K562 (cell line): ENCODE measurements around the gene RBM20. TPM values are rescaled to one million over a fixed set of nuclear protein-coding genes. Genes with fewer than 3 reads are reported as not detected.
A peak's percentile ranks its signal among the peaks of the same experiment; 100 is the strongest.

ENCODE experiments used
- ATAC-seq: fragments of 200-7000 bp; cut with Tn5 transposase; 3 replicates; pipeline ENCODE4 v1.9.1; 2020; ENCODE audit warnings: moderate library complexity
- BruUV-seq: library from RNA; stranded (reverse); fragments of 400-500 nt; replicated peaks from 2 replicates; lab custom pipeline; 2021; lab: Mats Ljungman, UMichigan
- CTCF ChIA-PET: fragments of 300-600 bp; formaldehyde crosslinking; extraction: SDS; loops from one replicate; lab custom pipeline; 2021; ENCODE audit warnings: low intra/inter-chr PET ratio; lab: Yijun Ruan, JAX
- POLR2A ChIA-PET: fragments of 300-600, 350-650 bp; sonication (Branson Sonifier 250); formaldehyde crosslinking; extraction: SDS; loops from one replicate; lab custom pipeline; 2021; ENCODE audit warnings: antibody characterized with exemption, inconsistent platforms; lab: Yijun Ruan, JAX
- DNase-seq, 4 experiments: peaks; one replicate each; pipeline versions ENCODE4 v3.0.0 to v3.0.0-alpha.2; 2011 to 2018; ENCODE audit warnings: low spot score in 3 of 4, mixed read lengths in 3 of 4; ENCODE audit errors: extremely low read depth in 1 of 4
- FAIRE-seq: peaks from 2 replicates; lab custom pipeline; 2011; peaks lifted over from hg19 to GRCh38; lab: Jason Lieb, UNC
- H2AFZ ChIP-seq: 2 replicates; pipeline ENCODE4 v1.6.0; 2011; ENCODE audit warnings: low read depth, low read length, control low read depth, inconsistent platforms
- H3K27ac ChIP-seq: fragments of 200-600 bp; 3 replicates; pipeline ENCODE4 v1.8.0; 2011; ENCODE audit warnings: low read depth, mild to moderate bottlenecking, control low read depth, inconsistent platforms, low read length, moderate library complexity, mixed read lengths; ENCODE audit errors: extremely low read depth
- H3K27me3 ChIP-seq, 2 experiments: fragments of 300-600 bp in 1 of 2; 2 replicates in 1 of 2; 3 replicates in 1 of 2; pipeline versions ENCODE4 v1.6.0 to v1.8.0; 2011; ENCODE audit warnings: inconsistent platforms in 2 of 2, low read length in 2 of 2, mild to moderate bottlenecking in 1 of 2, mixed read lengths in 1 of 2, moderate library complexity in 1 of 2; ENCODE audit not compliant: control insufficient read depth in 2 of 2, insufficient read depth in 2 of 2
- H3K36me3 ChIP-seq: fragments of 300-600 bp; 3 replicates; pipeline ENCODE4 v1.8.0; 2011; ENCODE audit warnings: mild to moderate bottlenecking, low read length, inconsistent platforms; ENCODE audit not compliant: control insufficient read depth, insufficient read depth
- H3K4me1 ChIP-seq, 2 experiments: fragments of 200-600 bp in 1 of 2; replicated peaks in 1 of 2; 2 replicates in 1 of 2; 3 replicates in 1 of 2; pipeline versions ENCODE4 v1.5.1 to v1.8.0; 2011; ENCODE audit warnings: inconsistent platforms in 2 of 2, low read length in 2 of 2, mild to moderate bottlenecking in 1 of 2, mixed read lengths in 1 of 2, moderate library complexity in 1 of 2; ENCODE audit not compliant: control insufficient read depth in 2 of 2, insufficient read depth in 2 of 2
- H3K4me2 ChIP-seq: 2 replicates; pipeline ENCODE4 v1.6.1; 2011; ENCODE audit warnings: low read length, control low read depth, inconsistent platforms, mixed read lengths; ENCODE audit not compliant: insufficient read depth
- H3K4me3 ChIP-seq: fragments of 200-600 bp; sonication (generic), shearing (Covaris generic); 2 replicates; pipeline ENCODE4 v1.5.1; 2016; ENCODE audit warnings: control low read depth, inconsistent platforms
- H3K79me2 ChIP-seq: fragments of 200-600 bp; 3 replicates; pipeline ENCODE4 v1.8.0; 2011; ENCODE audit warnings: low read length, inconsistent platforms; ENCODE audit not compliant: control insufficient read depth, insufficient read depth
- H3K9ac ChIP-seq, 2 experiments: 2 replicates each; pipeline versions ENCODE4 v1.6.0 to v1.6.1; 2011; ENCODE audit warnings: low read depth in 2 of 2, low read length in 2 of 2, control low read depth in 1 of 2, inconsistent platforms in 1 of 2, mild to moderate bottlenecking in 1 of 2, mixed read lengths in 1 of 2; ENCODE audit not compliant: insufficient read depth in 1 of 2
- H3K9me1 ChIP-seq: one replicate; pipeline ENCODE4 v1.6.0; 2011; ENCODE audit warnings: inconsistent platforms, mild to moderate bottlenecking, low read length, moderate library complexity; ENCODE audit not compliant: control insufficient read depth, insufficient read depth
- H3K9me3 ChIP-seq: replicated peaks from 2 replicates; pipeline ENCODE4 v1.5.1; 2011; ENCODE audit warnings: low read depth, low read length, inconsistent platforms; ENCODE audit not compliant: control insufficient read depth, insufficient read depth
- H4K20me1 ChIP-seq: replicated peaks from 2 replicates; pipeline ENCODE4 v1.6.1; 2011; ENCODE audit warnings: low read length, inconsistent platforms, mixed read lengths; ENCODE audit not compliant: control insufficient read depth, insufficient read depth
- ADNP ChIP-seq: fragments of 200-800 bp; sonication (Bioruptor generic); IDR thresholded peaks from 2 replicates; pipeline ENCODE4 v1.6.1; 2016; ENCODE audit warnings: missing genetic modification characterization, missing compliant biosample characterization
- ERF ChIP-seq: fragments of 450-650 bp; formaldehyde crosslinking; IDR thresholded peaks from 2 replicates; pipeline ENCODE4 v1.4.0; 2020; ENCODE audit warnings: mild to moderate bottlenecking, mixed read lengths
- FUS ChIP-seq: fragments of 200-400 bp; formaldehyde crosslinking; optimal IDR thresholded peaks from 2 replicates; pipeline ENCODE3; 2017; ENCODE audit warnings: low read depth, low read length
- L3MBTL2 ChIP-seq: fragments of 450-650 bp; IDR thresholded peaks from 2 replicates; pipeline ENCODE4 v1.6.1; 2016; ENCODE audit warnings: mild to moderate bottlenecking, moderate library complexity
- MCM3 ChIP-seq: fragments of 450-650 bp; IDR thresholded peaks from 2 replicates; pipeline ENCODE4 v1.6.1; 2016
- MEIS2 ChIP-seq: fragments of 450-650 bp; IDR thresholded peaks from 2 replicates; pipeline ENCODE4 v1.6.1; 2014; ENCODE audit warnings: mild to moderate bottlenecking; ENCODE audit not compliant: partially characterized antibody
- ZNF24 ChIP-seq: fragments of 450-650 bp; IDR thresholded peaks from 2 replicates; pipeline ENCODE4 v1.6.1; 2016
- WGBS: fragments of 100-300 bp; shearing (Covaris generic); methylation state at CpG from one replicate; pipeline ENCODE4 v1.1.6; 2016; ENCODE audit warnings: low coverage, mixed read lengths; ENCODE audit not compliant: insufficient coverage; ENCODE audit errors: missing lambda C conversion rate; 5-methylcytosine and 5-hydroxymethylcytosine counted together
- in situ Hi-C: fragments of 300-500 bp; cut with MboI; formaldehyde crosslinking; loops from 4 replicates; pipeline ENCODE4 v1.15.0; 2018; ENCODE audit warnings: inconsistent platforms, mixed read lengths
- intact Hi-C: fragments of 100-400 bp; cut with micrococcal nuclease; formaldehyde crosslinking; loops from 2 replicates; pipeline ENCODE4 v1.14.2; 2022
- polyA plus RNA-seq, 8 experiments: library from polyadenylated mRNA; depleted of rRNA in 4 of 8; stranded (reverse) in 5 of 8; unstranded in 3 of 8; fragments of >200 nt; fragmentation: Nextera tagmentation in 2 of 8; fragmentation: Illumina TruSeq in 1 of 8; extraction: Ambion mirVana in 2 of 8; extraction: Trizol in 1 of 8; gene quantifications; 2 replicates each; pipeline versions ENCODE4 v1.2.1 to v1.2.3, GENCODE V29; 2011 to 2014; ENCODE audit warnings: inconsistent platforms in 1 of 8, missing spikeins in 1 of 8
- total RNA-seq, 7 experiments: library from RNA; depleted of rRNA in 6 of 7; stranded (reverse); fragments of >200 nt in 6 of 7; fragmentation: Illumina TruSeq in 2 of 7; extraction: Trizol in 2 of 7; gene quantifications; 2 replicates each; pipeline versions ENCODE4 v1.2.1 to v1.2.3, GENCODE V29; 2011 to 2021; ENCODE audit warnings: low replicate concordance in 1 of 7
- TF ChIP-seq, protein P1 (sequence below): fragments of 450-650 bp; formaldehyde crosslinking; IDR thresholded peaks from 2 replicates; pipeline ENCODE4 v1.4.0; 2020; ENCODE audit warnings: mild to moderate bottlenecking, mixed read lengths
- TF ChIP-seq, protein P2 (sequence below): fragments of 450-650 bp; IDR thresholded peaks from one replicate; pipeline ENCODE4 v1.6.1; 2018; ENCODE audit warnings: mild to moderate bottlenecking, moderate library complexity; ENCODE audit not compliant: partially characterized antibody
- TF ChIP-seq, protein P3 (sequence below): fragments of 450-650 bp; formaldehyde crosslinking; IDR thresholded peaks from 2 replicates; pipeline ENCODE4 v1.4.0; 2022; ENCODE audit warnings: missing genetic modification characterization
- TF ChIP-seq, protein P4 (sequence below): fragments of 450-650 bp; IDR thresholded peaks from 2 replicates; pipeline ENCODE4 v1.6.1; 2016; ENCODE audit warnings: mild to moderate bottlenecking
- TF ChIP-seq, protein P5 (sequence below): fragments of 450-650 bp; formaldehyde crosslinking; IDR thresholded peaks from 2 replicates; pipeline ENCODE4 v1.4.0; 2020; ENCODE audit warnings: mild to moderate bottlenecking, moderate library complexity

Gene RBM20
- total and polyA plus RNA-seq, 9 of the 15 experiments (the other 6 are each of a cell fraction or from before 2014, with no cell fraction given): 0.63 to 5.7 (median 3.2) TPM

DNA sequence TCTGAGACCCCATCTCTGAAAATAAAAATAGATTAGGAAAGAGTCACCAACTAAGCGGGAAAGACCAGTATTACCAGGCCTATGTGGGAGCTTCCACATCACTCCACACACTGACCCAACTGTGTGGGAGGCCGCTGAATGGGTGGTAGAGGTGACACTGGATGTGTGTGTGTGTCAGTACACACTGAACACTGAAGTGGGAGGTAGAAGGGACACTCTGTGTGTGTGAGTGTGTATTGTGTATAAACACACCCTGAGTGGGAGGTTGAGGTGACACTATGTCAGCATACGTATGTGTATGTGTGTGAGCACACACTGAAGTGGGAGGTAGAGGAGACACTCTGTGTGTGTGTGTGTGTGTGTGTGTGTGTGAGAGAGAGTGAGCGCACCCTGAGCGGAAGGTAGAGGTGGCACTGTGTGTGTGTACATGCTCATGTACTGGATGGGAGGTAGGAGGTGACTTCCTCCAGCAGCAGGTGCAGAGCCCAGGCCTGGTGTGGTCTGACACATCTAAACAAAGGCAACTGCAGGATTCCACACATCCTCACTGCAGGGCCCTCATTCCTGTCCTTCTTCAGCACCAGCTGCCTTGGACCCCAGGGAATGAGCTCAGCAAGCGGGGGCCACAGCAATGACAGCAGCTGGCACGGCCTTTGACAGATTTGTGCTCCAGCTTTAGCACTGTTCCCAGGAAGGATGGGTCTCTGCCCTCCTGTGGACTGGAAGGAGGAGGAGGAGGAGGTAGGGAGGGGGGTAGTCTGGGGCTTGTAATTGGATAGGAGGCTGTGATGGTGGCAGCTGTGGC lies 26.5 kb upstream of the RBM20 start (continued):
- TF ChIP-seq, protein P1, sequence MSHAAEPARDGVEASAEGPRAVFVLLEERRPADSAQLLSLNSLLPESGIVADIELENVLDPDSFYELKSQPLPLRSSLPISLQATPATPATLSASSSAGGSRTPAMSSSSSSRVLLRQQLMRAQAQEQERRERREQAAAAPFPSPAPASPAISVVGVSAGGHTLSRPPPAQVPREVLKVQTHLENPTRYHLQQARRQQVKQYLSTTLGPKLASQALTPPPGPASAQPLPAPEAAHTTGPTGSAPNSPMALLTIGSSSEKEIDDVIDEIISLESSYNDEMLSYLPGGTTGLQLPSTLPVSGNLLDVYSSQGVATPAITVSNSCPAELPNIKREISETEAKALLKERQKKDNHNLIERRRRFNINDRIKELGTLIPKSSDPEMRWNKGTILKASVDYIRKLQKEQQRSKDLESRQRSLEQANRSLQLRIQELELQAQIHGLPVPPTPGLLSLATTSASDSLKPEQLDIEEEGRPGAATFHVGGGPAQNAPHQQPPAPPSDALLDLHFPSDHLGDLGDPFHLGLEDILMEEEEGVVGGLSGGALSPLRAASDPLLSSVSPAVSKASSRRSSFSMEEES (CRISPR knock-in tag): no peak
- TF ChIP-seq ADNP (tag): no peak

DNA sequence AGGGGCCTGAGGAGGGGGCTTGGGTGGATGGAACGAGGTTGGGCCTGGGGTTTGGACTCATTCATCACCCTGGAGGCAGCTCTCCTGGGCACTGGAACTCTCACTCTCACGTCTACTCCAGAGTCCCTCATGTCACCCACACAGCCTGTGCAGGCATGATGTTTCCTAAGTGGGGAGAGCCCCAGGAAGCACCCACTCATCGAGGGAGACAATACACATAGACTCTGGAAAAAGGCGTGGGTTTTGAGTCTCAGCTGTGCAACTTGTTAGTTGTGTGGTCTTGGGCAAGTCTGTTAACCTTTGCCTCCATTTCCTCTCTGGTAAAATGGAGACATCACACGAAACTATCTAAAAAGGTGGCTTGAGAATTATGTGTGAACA lies 25.9 kb upstream of the RBM20 start:
- no peaks in the 10 kb centered on the region for H3K36me3 ChIP-seq
- peak overlapping the region in 1 of 2 experiments; percentile 45; a peak in 1 of 4 replicates for H3K9ac ChIP-seq
- no peaks in the 10 kb centered on the region for H3K9me3 ChIP-seq
- FAIRE-seq (no peak), DNase-seq (no peak), ATAC-seq (no peak)
- H3K79me2 ChIP-seq: no peaks in the 10 kb centered on the region
- ChIA-PET POLR2A (interaction anchor here (0.8 kb wide), 1 partner anchor 9 kb away, joined by 4 read pairs; no protein-coding TSS in a partner anchor), CTCF (no interaction called here)
- intact Hi-C loops (loop anchor here (10.0 kb wide), 2 partner anchors 257 to 1517 kb away; partner anchors contain the start of gene PDCD4), in situ Hi-C loops (loop anchor here (10.0 to 25.0 kb wide), 2 partner anchors 57 to 269 kb away; no protein-coding TSS in a partner anchor)
- H3K4me1 ChIP-seq: peaks cover 21 to 22% of the 10 kb centered on the region in 2 experiments; a peak in 4 of 5 replicates
- H3K27me3 ChIP-seq: no peaks in the 10 kb centered on the region
- WGBS: 65% methylated on average over 3 of the region's 5 CpGs
- no peaks in the 10 kb centered on the region for H3K9me1 ChIP-seq
- no TSS peak for BruUV-seq
- no peak overlapping the region for H3K27ac ChIP-seq
- no peaks in the 10 kb centered on the region for H4K20me1 ChIP-seq
- no peak overlapping the region for H3K4me3 ChIP-seq
- 0 out of 2 replicates have a peak overlapping the region, but pooled peaks have one; percentile 16 for H2AFZ ChIP-seq
- no peak overlapping the region for H3K4me2 ChIP-seq
- TF ChIP-seq ZNF24 (no peak), ERF (no peak), MEIS2 (no peak), MCM3 (no peak), FUS (no peak), L3MBTL2 (no peak)
- TF ChIP-seq, protein P2, sequence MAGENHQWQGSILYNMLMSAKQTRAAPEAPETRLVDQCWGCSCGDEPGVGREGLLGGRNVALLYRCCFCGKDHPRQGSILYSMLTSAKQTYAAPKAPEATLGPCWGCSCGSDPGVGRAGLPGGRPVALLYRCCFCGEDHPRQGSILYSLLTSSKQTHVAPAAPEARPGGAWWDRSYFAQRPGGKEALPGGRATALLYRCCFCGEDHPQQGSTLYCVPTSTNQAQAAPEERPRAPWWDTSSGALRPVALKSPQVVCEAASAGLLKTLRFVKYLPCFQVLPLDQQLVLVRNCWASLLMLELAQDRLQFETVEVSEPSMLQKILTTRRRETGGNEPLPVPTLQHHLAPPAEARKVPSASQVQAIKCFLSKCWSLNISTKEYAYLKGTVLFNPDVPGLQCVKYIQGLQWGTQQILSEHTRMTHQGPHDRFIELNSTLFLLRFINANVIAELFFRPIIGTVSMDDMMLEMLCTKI: no peak
- TF ChIP-seq, protein P3, sequence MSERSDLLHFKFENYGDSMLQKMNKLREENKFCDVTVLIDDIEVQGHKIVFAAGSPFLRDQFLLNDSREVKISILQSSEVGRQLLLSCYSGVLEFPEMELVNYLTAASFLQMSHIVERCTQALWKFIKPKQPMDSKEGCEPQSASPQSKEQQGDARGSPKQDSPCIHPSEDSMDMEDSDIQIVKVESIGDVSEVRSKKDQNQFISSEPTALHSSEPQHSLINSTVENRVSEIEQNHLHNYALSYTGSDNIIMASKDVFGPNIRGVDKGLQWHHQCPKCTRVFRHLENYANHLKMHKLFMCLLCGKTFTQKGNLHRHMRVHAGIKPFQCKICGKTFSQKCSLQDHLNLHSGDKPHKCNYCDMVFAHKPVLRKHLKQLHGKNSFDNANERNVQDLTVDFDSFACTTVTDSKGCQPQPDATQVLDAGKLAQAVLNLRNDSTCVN: no peak
- TF ChIP-seq, protein P4, sequence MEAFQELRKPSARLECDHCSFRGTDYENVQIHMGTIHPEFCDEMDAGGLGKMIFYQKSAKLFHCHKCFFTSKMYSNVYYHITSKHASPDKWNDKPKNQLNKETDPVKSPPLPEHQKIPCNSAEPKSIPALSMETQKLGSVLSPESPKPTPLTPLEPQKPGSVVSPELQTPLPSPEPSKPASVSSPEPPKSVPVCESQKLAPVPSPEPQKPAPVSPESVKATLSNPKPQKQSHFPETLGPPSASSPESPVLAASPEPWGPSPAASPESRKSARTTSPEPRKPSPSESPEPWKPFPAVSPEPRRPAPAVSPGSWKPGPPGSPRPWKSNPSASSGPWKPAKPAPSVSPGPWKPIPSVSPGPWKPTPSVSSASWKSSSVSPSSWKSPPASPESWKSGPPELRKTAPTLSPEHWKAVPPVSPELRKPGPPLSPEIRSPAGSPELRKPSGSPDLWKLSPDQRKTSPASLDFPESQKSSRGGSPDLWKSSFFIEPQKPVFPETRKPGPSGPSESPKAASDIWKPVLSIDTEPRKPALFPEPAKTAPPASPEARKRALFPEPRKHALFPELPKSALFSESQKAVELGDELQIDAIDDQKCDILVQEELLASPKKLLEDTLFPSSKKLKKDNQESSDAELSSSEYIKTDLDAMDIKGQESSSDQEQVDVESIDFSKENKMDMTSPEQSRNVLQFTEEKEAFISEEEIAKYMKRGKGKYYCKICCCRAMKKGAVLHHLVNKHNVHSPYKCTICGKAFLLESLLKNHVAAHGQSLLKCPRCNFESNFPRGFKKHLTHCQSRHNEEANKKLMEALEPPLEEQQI: no peak
- TF ChIP-seq, protein P5, sequence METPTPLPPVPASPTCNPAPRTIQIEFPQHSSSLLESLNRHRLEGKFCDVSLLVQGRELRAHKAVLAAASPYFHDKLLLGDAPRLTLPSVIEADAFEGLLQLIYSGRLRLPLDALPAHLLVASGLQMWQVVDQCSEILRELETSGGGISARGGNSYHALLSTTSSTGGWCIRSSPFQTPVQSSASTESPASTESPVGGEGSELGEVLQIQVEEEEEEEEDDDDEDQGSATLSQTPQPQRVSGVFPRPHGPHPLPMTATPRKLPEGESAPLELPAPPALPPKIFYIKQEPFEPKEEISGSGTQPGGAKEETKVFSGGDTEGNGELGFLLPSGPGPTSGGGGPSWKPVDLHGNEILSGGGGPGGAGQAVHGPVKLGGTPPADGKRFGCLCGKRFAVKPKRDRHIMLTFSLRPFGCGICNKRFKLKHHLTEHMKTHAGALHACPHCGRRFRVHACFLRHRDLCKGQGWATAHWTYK (CRISPR knock-in tag): no peak
